Measurements from ENCODE around the gene C2orf15. TPM values are rescaled to one million over a fixed set of nuclear protein-coding genes. Genes with fewer than 3 reads are reported as not detected.
"Not testable (repeated sequence)": the region's sequence is repeated elsewhere in the genome, so short reads cannot be mapped to it uniquely, and the experiment has no call there.

Gene C2orf15
- total RNA-seq = 0.26 and 0.40 TPM in 2 replicates

GRCh38 chr2:99141110-99142108 is at the start of gene C2orf15:
Gene C2orf15, plus strand, starts transcription at chr2:99141707. Its CDS starts 8,852 bp downstream, at chr2:99150559.
- H3K4me3 Mint-ChIP-seq = peak within 1 kb of the TSS; percentile 95
- intact Hi-C loops (cut with micrococcal nuclease) = loop anchor here (1.0 to 2.0 kb wide), 4 partner anchors 13 to 349 kb away; partner anchors contain the start of genes LIPT1, MITD1, MRPL30 and REV1
- peak; percentile 98 for DNase-seq
- H3K4me1 Mint-ChIP-seq = peaks cover 22% of the 10 kb centered on the region
- no peaks in the 10 kb centered on the region for H3K36me3 Mint-ChIP-seq (ENCODE audit: low read depth)
- peak within 1 kb of the TSS; percentile 91 for H3K27ac Mint-ChIP-seq
- peaks cover 29% of the 10 kb centered on the region for H3K27me3 Mint-ChIP-seq
- H3K9me3 Mint-ChIP-seq = no peaks in the 10 kb centered on the region

GRCh38 chr2:99096728-99097127 is 44.8 kb upstream of the C2orf15 start:
- Mint-ChIP-seq H3K36me3 (ENCODE audit: low read depth) (no peaks in the 10 kb centered on the region), H3K9me3 (peaks cover 10% of the 10 kb centered on the region), H3K27me3 (peaks cover 19% of the 10 kb centered on the region), H3K4me3 (no peak overlapping the region), H3K27ac (no peak overlapping the region), H3K4me1 (peaks cover 4% of the 10 kb centered on the region)
- intact Hi-C loops (cut with micrococcal nuclease) = no loop called here
- DNase-seq = no peak

- H3K27me3 Mint-ChIP-seq = no peaks in the 10 kb centered on the region
- no peak overlapping the region for H3K27ac Mint-ChIP-seq
- no peaks in the 10 kb centered on the region for H3K36me3 Mint-ChIP-seq (ENCODE audit: low read depth)
- DNase-seq = peak; percentile 13
- H3K4me3 Mint-ChIP-seq = no peak overlapping the region
- peaks cover 3% of the 10 kb centered on the region for H3K4me1 Mint-ChIP-seq
- H3K9me3 Mint-ChIP-seq = no peaks in the 10 kb centered on the region
- intact Hi-C loops (cut with micrococcal nuclease) = no loop called here
Measured at GRCh38 chr2:99101697-99102096, 39.8 kb upstream of the C2orf15 start.

GRCh38 chr2:99104006-99104405 is 37.5 kb upstream of the C2orf15 start:
- no peaks in the 10 kb centered on the region for H3K36me3 Mint-ChIP-seq (ENCODE audit: low read depth)
- H3K9me3 Mint-ChIP-seq = no peaks in the 10 kb centered on the region
- intact Hi-C loops (cut with micrococcal nuclease) = no loop called here
- no peak for DNase-seq
- no peak overlapping the region for H3K4me3 Mint-ChIP-seq
- no peaks in the 10 kb centered on the region for H3K27me3 Mint-ChIP-seq
- peaks cover 3% of the 10 kb centered on the region for H3K4me1 Mint-ChIP-seq
- H3K27ac Mint-ChIP-seq = no peak overlapping the region

- no peaks in the 10 kb centered on the region for H3K36me3 Mint-ChIP-seq (ENCODE audit: low read depth)
- H3K4me1 Mint-ChIP-seq = no peaks in the 10 kb centered on the region
- H3K27me3 Mint-ChIP-seq = peaks cover 2% of the 10 kb centered on the region
- intact Hi-C loops (cut with micrococcal nuclease) = no loop called here
- no peaks in the 10 kb centered on the region for H3K9me3 Mint-ChIP-seq
- DNase-seq = no peak
- no peak overlapping the region for H3K4me3 Mint-ChIP-seq
- H3K27ac Mint-ChIP-seq = no peak overlapping the region
Measured at GRCh38 chr2:99106913-99107312, 34.6 kb upstream of the C2orf15 start.

GRCh38 chr2:99111236-99111635 is 30.3 kb upstream of the C2orf15 start:
- H3K27me3 Mint-ChIP-seq = peaks cover 5% of the 10 kb centered on the region
- no peaks in the 10 kb centered on the region for H3K36me3 Mint-ChIP-seq (ENCODE audit: low read depth)
- H3K9me3 Mint-ChIP-seq = no peaks in the 10 kb centered on the region
- intact Hi-C loops (cut with micrococcal nuclease) = no loop called here
- H3K4me1 Mint-ChIP-seq = no peaks in the 10 kb centered on the region
- no peak overlapping the region for H3K27ac Mint-ChIP-seq
- no peak overlapping the region for H3K4me3 Mint-ChIP-seq
- DNase-seq = no peak

- H3K9me3 Mint-ChIP-seq = no peaks in the 10 kb centered on the region
- H3K27ac Mint-ChIP-seq = no peak overlapping the region
- H3K4me1 Mint-ChIP-seq = no peaks in the 10 kb centered on the region
- DNase-seq = no peak
- no peaks in the 10 kb centered on the region for H3K36me3 Mint-ChIP-seq (ENCODE audit: low read depth)
- no peak overlapping the region for H3K4me3 Mint-ChIP-seq
- H3K27me3 Mint-ChIP-seq = peaks cover 6% of the 10 kb centered on the region
- intact Hi-C loops (cut with micrococcal nuclease) = no loop called here
Measured at GRCh38 chr2:99111945-99112344, 29.6 kb upstream of the C2orf15 start.

GRCh38 chr2:99112617-99113016 is 28.9 kb upstream of the C2orf15 start:
- H3K27me3 Mint-ChIP-seq = peaks cover 7% of the 10 kb centered on the region
- intact Hi-C loops (cut with micrococcal nuclease) = no loop called here
- no peak overlapping the region for H3K27ac Mint-ChIP-seq
- no peak for DNase-seq
- H3K36me3 Mint-ChIP-seq (ENCODE audit: low read depth) = no peaks in the 10 kb centered on the region
- H3K9me3 Mint-ChIP-seq = no peaks in the 10 kb centered on the region
- H3K4me3 Mint-ChIP-seq = no peak overlapping the region
- H3K4me1 Mint-ChIP-seq = no peaks in the 10 kb centered on the region

GRCh38 chr2:99127981-99128380 is 13.5 kb upstream of the C2orf15 start:
- no peak for DNase-seq
- no peak overlapping the region for H3K27ac Mint-ChIP-seq
- H3K36me3 Mint-ChIP-seq (ENCODE audit: low read depth) = no peaks in the 10 kb centered on the region
- intact Hi-C loops (cut with micrococcal nuclease) = no loop called here
- H3K4me3 Mint-ChIP-seq = no peak overlapping the region
- H3K9me3 Mint-ChIP-seq = peaks cover 15% of the 10 kb centered on the region
- H3K4me1 Mint-ChIP-seq = no peaks in the 10 kb centered on the region
- peaks cover 2% of the 10 kb centered on the region for H3K27me3 Mint-ChIP-seq

GRCh38 chr2:99135044-99135556 is 6.4 kb upstream of the C2orf15 start:
- H3K4me3 Mint-ChIP-seq; H3K27ac Mint-ChIP-seq; intact Hi-C loops (cut with micrococcal nuclease); H3K4me1 Mint-ChIP-seq; H3K36me3 Mint-ChIP-seq (ENCODE audit: low read depth); DNase-seq: not testable (repeated sequence)
- H3K9me3 Mint-ChIP-seq = peaks cover 14% of the 10 kb centered on the region
- peaks cover 24% of the 10 kb centered on the region for H3K27me3 Mint-ChIP-seq

GRCh38 chr2:99139003-99139402 is 2.5 kb upstream of the C2orf15 start:
- DNase-seq = no peak
- H3K27ac Mint-ChIP-seq = no peak overlapping the region
- H3K9me3 Mint-ChIP-seq = no peaks in the 10 kb centered on the region
- H3K4me3 Mint-ChIP-seq = no peak overlapping the region
- peaks cover 22% of the 10 kb centered on the region for H3K4me1 Mint-ChIP-seq
- H3K27me3 Mint-ChIP-seq = peaks cover 29% of the 10 kb centered on the region
- intact Hi-C loops (cut with micrococcal nuclease) = no loop called here
- no peaks in the 10 kb centered on the region for H3K36me3 Mint-ChIP-seq (ENCODE audit: low read depth)

- Mint-ChIP-seq H3K4me1 (peaks cover 22% of the 10 kb centered on the region), H3K36me3 (ENCODE audit: low read depth) (no peaks in the 10 kb centered on the region), H3K9me3 (no peaks in the 10 kb centered on the region), H3K27ac (peak overlapping the region; percentile 91), H3K4me3 (peak overlapping the region; percentile 95), H3K27me3 (peaks cover 29% of the 10 kb centered on the region)
- intact Hi-C loops (cut with micrococcal nuclease) = loop anchor here (2.0 kb wide), 1 partner anchor 351 kb away; the partner anchor contains the start of gene REV1
- no peak for DNase-seq
Measured at GRCh38 chr2:99140056-99140859, 1.2 kb upstream of the C2orf15 start.

GRCh38 chr2:99140860-99141109 is 722 bp upstream of the C2orf15 start:
- no peak for DNase-seq
- intact Hi-C loops (cut with micrococcal nuclease) = loop anchor here (1.0 to 2.0 kb wide), 4 partner anchors 14 to 350 kb away; partner anchors contain the start of genes LIPT1, MITD1, MRPL30 and REV1
- Mint-ChIP-seq H3K9me3 (no peaks in the 10 kb centered on the region), H3K4me3 (peak overlapping the region; percentile 95), H3K4me1 (peaks cover 22% of the 10 kb centered on the region), H3K27me3 (peaks cover 29% of the 10 kb centered on the region), H3K36me3 (ENCODE audit: low read depth) (no peaks in the 10 kb centered on the region), H3K27ac (peak overlapping the region; percentile 91)

- intact Hi-C loops (cut with micrococcal nuclease) = loop anchor here (10.0 kb wide), 2 partner anchors 486 to 706 kb away; partner anchors contain the start of gene INPP4A
- no peak overlapping the region for H3K4me3 Mint-ChIP-seq
- H3K27me3 Mint-ChIP-seq = no peaks in the 10 kb centered on the region
- H3K4me1 Mint-ChIP-seq = peaks cover 21% of the 10 kb centered on the region
- no peaks in the 10 kb centered on the region for H3K9me3 Mint-ChIP-seq
- no peak for DNase-seq
- no peak overlapping the region for H3K27ac Mint-ChIP-seq
- H3K36me3 Mint-ChIP-seq (ENCODE audit: low read depth) = peaks cover 6% of the 10 kb centered on the region
Measured at GRCh38 chr2:99150706-99151105, 9.2 kb downstream of the C2orf15 start.
